ENCODE data around the gene NLN. TPM values are rescaled to one million over a fixed set of nuclear protein-coding genes. Genes with fewer than 3 reads are reported as not detected.

The NLN gene
- total and polyA plus RNA-seq, 2 experiments from 2014 or later = 16.4 to 24.3 TPM

DNA sequence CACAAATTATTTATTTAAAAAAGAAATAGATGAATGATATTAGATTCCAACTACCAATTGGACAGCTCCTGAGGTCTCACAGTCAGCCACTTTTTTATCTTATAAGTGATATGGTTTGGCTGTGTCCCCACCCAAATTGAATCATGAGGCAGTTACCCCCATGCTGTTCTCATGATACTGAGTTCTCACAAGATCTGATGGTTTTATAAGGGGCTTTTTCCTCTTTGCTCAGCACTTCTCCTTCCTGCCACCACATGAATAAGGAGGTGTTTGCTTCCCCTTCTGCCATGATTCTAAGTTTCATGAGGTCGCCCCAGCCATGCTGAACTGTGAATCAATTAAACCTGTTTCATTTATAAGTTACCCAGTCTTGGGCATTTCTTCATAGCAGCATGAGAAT, 12.9 kb downstream of the NLN start:
- TF ChIP-seq EZH2phosphoT487 (IDR thresholded peaks at IDR 0.05; ENCODE audit: low read depth, severe bottlenecking, unreplicated experiment) (no peak), EZH2 (IDR thresholded peaks at IDR 0.05; ENCODE audit: borderline replicate concordance) (no peak)
- TF ChIP-seq, protein P1, sequence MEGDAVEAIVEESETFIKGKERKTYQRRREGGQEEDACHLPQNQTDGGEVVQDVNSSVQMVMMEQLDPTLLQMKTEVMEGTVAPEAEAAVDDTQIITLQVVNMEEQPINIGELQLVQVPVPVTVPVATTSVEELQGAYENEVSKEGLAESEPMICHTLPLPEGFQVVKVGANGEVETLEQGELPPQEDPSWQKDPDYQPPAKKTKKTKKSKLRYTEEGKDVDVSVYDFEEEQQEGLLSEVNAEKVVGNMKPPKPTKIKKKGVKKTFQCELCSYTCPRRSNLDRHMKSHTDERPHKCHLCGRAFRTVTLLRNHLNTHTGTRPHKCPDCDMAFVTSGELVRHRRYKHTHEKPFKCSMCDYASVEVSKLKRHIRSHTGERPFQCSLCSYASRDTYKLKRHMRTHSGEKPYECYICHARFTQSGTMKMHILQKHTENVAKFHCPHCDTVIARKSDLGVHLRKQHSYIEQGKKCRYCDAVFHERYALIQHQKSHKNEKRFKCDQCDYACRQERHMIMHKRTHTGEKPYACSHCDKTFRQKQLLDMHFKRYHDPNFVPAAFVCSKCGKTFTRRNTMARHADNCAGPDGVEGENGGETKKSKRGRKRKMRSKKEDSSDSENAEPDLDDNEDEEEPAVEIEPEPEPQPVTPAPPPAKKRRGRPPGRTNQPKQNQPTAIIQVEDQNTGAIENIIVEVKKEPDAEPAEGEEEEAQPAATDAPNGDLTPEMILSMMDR (IDR thresholded peaks at IDR 0.05; ENCODE audit: poor library complexity) = no peak
- no peaks in the 10 kb centered on the region for H3K9me3 ChIP-seq (ENCODE audit: low read depth)
- no peaks in the 10 kb centered on the region for H4K20me1 ChIP-seq (ENCODE audit: insufficient read depth, poor library complexity, severe bottlenecking)
- H3K27me3 ChIP-seq = no peaks in the 10 kb centered on the region
- no peak overlapping the region for H3K4me2 ChIP-seq
- H3K27ac ChIP-seq = no peak overlapping the region
- H3K79me2 ChIP-seq = peaks cover 18% of the 10 kb centered on the region
- DNase-seq (ENCODE audit: low spot score) = no peak
- H2AFZ ChIP-seq = no peak overlapping the region
- no peaks in the 10 kb centered on the region for H3K9me2 ChIP-seq (replicated peaks; ENCODE audit: insufficient read depth)
- H3K4me1 ChIP-seq (ENCODE audit: insufficient read depth) = no peaks in the 10 kb centered on the region
- H3K4me3 ChIP-seq = no peak overlapping the region
- 95% methylated on average over 1 of the region's 1 CpG for WGBS (ENCODE audit: low lambda C conversion rate, missing lambda C conversion rate)
- no peaks in the 10 kb centered on the region for H3K36me3 ChIP-seq (replicated peaks; ENCODE audit: insufficient read depth, low read depth)

DNA sequence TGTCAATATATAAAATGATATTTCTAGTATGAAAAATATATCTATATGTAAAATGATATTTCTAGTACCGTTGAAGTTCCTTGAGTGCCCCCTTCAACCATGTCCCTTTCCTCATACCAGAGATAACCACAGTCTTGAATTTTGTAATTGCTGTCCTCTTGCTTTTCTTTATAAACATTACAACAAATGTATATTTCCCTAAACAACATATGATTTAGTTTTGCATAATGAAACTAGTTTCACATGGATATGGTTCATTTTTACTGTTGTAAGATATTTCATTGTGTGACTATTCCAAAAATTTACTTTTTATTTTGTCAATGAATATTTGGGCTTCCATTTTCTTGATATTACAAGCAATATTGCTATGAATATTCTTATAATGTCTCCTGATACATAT, 14.0 kb downstream of the NLN start:
- Histone ChIP-seq H3K27ac (no peak overlapping the region), H2AFZ (no peak overlapping the region), H3K4me1 (ENCODE audit: insufficient read depth) (no peaks in the 10 kb centered on the region), H3K79me2 (peaks cover 20% of the 10 kb centered on the region), H4K20me1 (ENCODE audit: insufficient read depth, poor library complexity, severe bottlenecking) (no peaks in the 10 kb centered on the region), H3K9me2 (replicated peaks; ENCODE audit: insufficient read depth) (no peaks in the 10 kb centered on the region), H3K36me3 (replicated peaks; ENCODE audit: insufficient read depth, low read depth) (no peaks in the 10 kb centered on the region), H3K4me3 (no peak overlapping the region), H3K4me2 (no peak overlapping the region), H3K27me3 (no peaks in the 10 kb centered on the region), H3K9me3 (ENCODE audit: low read depth) (no peaks in the 10 kb centered on the region)
- WGBS (ENCODE audit: low lambda C conversion rate, missing lambda C conversion rate) = 83% methylated on average over 1 of the region's 1 CpG
- TF ChIP-seq EZH2phosphoT487 (IDR thresholded peaks at IDR 0.05; ENCODE audit: low read depth, severe bottlenecking, unreplicated experiment) = no peak
- TF ChIP-seq, protein P1 (IDR thresholded peaks at IDR 0.05; ENCODE audit: poor library complexity) = no peak
- TF ChIP-seq EZH2 (IDR thresholded peaks at IDR 0.05; ENCODE audit: borderline replicate concordance) = no peak
- no peak for DNase-seq (ENCODE audit: low spot score)

DNA sequence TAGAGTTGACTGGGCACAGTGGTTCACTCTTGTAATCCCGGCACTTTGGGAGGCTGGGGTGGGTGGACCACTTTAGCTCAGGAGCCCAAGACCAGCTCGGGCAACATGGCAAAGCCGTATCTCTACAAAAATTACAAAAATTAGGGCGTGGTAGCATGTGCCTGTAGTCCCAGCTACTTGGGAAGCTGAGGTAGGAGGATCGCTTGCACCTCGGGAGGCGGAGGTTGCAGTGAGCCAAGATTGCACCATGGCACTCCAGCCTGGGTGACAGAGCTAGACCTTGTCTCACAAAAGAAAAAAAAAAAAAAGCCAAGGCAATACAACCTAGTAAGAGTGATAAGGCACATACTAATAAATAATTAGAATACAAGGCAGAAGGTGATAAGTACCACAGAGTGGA, 15.8 kb downstream of the NLN start:
- no peaks in the 10 kb centered on the region for H3K9me2 ChIP-seq (replicated peaks; ENCODE audit: insufficient read depth)
- H3K79me2 ChIP-seq = peaks cover 28% of the 10 kb centered on the region
- no peak overlapping the region for H3K4me3 ChIP-seq
- no peaks in the 10 kb centered on the region for H3K36me3 ChIP-seq (replicated peaks; ENCODE audit: insufficient read depth, low read depth)
- H3K9me3 ChIP-seq (ENCODE audit: low read depth) = no peaks in the 10 kb centered on the region
- no peaks in the 10 kb centered on the region for H3K27me3 ChIP-seq
- no peak overlapping the region for H2AFZ ChIP-seq
- H3K4me1 ChIP-seq (ENCODE audit: insufficient read depth) = no peaks in the 10 kb centered on the region
- WGBS (ENCODE audit: low lambda C conversion rate, missing lambda C conversion rate) = 92% methylated on average over 7 of the region's 7 CpGs
- no peak for DNase-seq (ENCODE audit: low spot score)
- TF ChIP-seq EZH2phosphoT487 (IDR thresholded peaks at IDR 0.05; ENCODE audit: low read depth, severe bottlenecking, unreplicated experiment) (no peak), EZH2 (IDR thresholded peaks at IDR 0.05; ENCODE audit: borderline replicate concordance) (no peak)
- TF ChIP-seq, protein P1 (IDR thresholded peaks at IDR 0.05; ENCODE audit: poor library complexity) = no peak
- H3K4me2 ChIP-seq = no peak overlapping the region
- no peak overlapping the region for H3K27ac ChIP-seq
- H4K20me1 ChIP-seq (ENCODE audit: insufficient read depth, poor library complexity, severe bottlenecking) = no peaks in the 10 kb centered on the region

DNA sequence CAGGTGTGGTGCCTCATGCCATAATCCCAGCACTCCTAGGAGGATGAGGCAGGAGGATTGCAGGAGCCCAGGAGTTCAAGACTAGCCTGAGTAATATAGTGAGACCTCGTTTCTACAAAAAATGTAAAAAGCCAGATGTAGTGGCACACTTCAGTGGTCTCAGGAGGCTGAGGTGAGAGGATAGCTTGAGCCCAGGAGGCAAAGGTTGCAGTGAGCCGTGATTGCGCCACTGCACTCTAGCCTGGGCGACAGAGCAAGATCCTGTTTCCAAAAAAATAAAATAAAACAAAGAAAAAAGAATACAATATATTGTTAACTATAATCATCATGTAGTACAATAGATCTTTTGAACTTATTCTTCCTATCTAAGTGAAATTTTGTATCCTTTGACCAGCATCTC, 16.3 kb downstream of the NLN start:
- Histone ChIP-seq H3K27me3 (no peaks in the 10 kb centered on the region), H2AFZ (no peak overlapping the region), H3K4me2 (no peak overlapping the region), H3K27ac (no peak overlapping the region), H3K36me3 (replicated peaks; ENCODE audit: insufficient read depth, low read depth) (no peaks in the 10 kb centered on the region), H4K20me1 (ENCODE audit: insufficient read depth, poor library complexity, severe bottlenecking) (no peaks in the 10 kb centered on the region), H3K9me3 (ENCODE audit: low read depth) (no peaks in the 10 kb centered on the region), H3K4me1 (ENCODE audit: insufficient read depth) (no peaks in the 10 kb centered on the region), H3K79me2 (peaks cover 31% of the 10 kb centered on the region), H3K9me2 (replicated peaks; ENCODE audit: insufficient read depth) (no peaks in the 10 kb centered on the region), H3K4me3 (no peak overlapping the region)
- WGBS (ENCODE audit: low lambda C conversion rate, missing lambda C conversion rate) = 90% methylated on average over 4 of the region's 4 CpGs
- TF ChIP-seq EZH2phosphoT487 (IDR thresholded peaks at IDR 0.05; ENCODE audit: low read depth, severe bottlenecking, unreplicated experiment) (no peak), EZH2 (IDR thresholded peaks at IDR 0.05; ENCODE audit: borderline replicate concordance) (no peak)
- TF ChIP-seq, protein P1 (IDR thresholded peaks at IDR 0.05; ENCODE audit: poor library complexity) = no peak
- no peak for DNase-seq (ENCODE audit: low spot score)

Measured in hepatocyte (in vitro differentiated cells).